VCaP (cell line): ENCODE results near the gene EPB41L5.

Experiments used
- H3K27ac ChIP-seq: fragments of 450-650 bp; 2 replicates; pipeline ENCODE4 v1.5.1; 2017
- TF ChIP-seq, protein P1 (sequence below): fragments of 450-650 bp; conservative IDR thresholded peaks from 2 replicates; pipeline ENCODE4 v1.5.1; 2017; ENCODE audit warnings: mild to moderate bottlenecking, moderate library complexity

Gene EPB41L5

DNA sequence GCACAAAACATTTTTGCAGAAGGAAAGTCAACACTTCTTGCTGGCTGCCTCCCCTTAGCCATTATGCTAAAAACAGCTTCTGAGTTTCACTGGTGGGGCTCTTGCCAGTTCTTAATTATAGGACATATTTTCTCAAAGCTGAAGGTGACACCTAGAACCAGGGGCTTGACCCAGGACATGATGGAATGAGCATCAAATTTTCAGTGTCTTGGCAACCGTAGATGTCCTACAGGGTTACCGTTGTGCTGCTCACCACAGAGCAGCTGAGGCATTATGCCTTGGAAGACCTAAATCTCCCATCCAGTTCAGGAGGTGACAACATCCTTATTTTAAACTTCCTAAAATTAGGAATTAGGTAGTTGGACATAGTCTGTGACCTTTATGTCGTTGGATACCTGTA lies 163.6 kb downstream of the EPB41L5 start:
- no peak overlapping the region for H3K27ac ChIP-seq
- TF ChIP-seq, protein P1, sequence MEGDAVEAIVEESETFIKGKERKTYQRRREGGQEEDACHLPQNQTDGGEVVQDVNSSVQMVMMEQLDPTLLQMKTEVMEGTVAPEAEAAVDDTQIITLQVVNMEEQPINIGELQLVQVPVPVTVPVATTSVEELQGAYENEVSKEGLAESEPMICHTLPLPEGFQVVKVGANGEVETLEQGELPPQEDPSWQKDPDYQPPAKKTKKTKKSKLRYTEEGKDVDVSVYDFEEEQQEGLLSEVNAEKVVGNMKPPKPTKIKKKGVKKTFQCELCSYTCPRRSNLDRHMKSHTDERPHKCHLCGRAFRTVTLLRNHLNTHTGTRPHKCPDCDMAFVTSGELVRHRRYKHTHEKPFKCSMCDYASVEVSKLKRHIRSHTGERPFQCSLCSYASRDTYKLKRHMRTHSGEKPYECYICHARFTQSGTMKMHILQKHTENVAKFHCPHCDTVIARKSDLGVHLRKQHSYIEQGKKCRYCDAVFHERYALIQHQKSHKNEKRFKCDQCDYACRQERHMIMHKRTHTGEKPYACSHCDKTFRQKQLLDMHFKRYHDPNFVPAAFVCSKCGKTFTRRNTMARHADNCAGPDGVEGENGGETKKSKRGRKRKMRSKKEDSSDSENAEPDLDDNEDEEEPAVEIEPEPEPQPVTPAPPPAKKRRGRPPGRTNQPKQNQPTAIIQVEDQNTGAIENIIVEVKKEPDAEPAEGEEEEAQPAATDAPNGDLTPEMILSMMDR = no peak

DNA sequence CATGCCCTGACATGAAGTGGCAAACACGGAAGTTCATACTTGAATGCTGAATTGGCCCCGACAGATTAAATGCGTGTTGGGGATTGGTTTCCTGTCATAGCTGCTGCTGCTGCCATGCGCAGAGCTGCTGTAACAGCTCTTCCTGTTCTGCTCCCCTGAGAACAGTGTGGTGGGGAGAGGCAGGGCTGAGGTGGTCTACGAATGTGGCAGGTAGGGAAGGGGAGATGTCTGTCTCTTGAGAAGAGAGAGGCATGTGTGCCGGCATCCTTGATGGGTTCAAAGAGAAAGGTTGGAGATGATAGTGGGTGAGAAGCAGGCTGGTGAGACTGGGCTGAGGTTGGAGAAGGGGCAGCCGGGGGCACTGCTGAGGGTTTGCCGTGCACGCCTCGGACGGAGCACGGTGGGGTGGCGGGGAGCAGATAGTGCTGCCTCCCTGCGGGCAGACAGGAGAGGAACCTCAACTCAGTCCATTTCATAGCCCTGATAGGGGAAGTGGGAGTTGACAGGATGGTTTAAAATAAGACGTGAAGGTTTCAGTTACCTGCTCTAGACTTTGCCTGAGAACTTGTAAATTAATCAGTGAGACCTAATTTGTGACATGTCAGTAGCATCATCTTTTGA lies 164.2 kb downstream of the EPB41L5 start:
- TF ChIP-seq, protein P1 = no peak
- H3K27ac ChIP-seq = no peak overlapping the region

DNA sequence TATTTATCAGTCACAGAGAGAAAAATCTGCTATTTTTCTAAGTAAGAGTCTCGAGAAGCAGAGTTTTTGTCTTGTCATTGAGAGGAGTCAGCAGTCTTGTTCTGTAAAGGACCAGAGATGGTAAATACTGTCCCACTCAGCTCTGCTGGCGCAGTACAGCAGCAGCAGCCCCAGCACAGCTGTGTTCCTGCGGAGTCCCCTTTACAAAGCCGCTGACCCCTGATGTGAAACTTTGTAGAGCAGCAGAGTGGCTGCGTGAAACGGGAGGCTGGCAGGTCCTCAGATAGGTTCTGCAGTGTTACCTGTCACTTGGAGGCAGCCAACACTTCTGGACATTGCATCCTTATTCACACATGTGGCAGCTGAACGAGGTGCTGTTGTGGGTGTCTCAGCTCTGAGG lies 165.1 kb downstream of the EPB41L5 start:
- no peak overlapping the region for H3K27ac ChIP-seq
- TF ChIP-seq, protein P1 = no peak

DNA sequence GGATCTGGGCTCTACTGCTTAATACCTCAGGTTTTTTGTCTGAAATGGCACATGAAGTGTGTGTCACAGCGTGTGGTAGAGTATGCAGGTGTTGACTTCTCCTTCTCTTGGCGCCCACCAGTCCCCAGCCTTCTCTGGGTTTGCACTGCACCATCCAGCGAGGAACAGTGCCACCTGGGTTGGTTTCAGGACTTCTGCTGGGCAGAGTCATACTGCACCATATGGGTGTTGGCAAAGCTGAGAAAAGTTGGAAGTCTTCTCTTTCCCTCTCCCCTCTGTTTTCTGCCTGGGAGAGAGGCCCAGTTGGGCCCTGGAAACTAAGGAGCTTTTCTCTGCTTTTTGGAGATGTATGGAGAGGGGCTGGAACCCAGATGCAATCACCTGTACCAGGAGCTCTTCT lies 166.5 kb downstream of the EPB41L5 start:
- H3K27ac ChIP-seq = 0 out of 2 replicates have a peak overlapping the region, but pooled peaks have one; percentile 11
- TF ChIP-seq, protein P1 = no peak

DNA sequence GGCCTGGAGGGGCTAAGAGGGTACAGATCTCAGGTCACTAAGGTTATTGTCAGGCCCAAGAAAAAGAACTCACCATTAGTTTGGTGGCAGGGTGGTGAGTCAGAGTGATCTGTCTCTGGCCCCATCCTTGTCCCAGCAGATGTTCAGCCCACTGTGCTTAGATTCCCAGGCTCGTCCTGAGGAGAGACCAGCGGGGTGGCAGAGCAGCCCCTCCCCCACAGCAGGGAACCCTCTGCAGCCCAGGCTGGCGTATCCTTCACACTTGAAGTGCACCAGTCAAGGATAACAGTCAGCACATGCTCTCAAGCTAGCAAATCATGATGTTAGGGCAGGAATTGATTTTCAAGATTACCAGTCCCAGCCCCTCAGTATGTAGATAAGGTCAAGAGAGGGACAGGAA lies 167.2 kb downstream of the EPB41L5 start:
- H3K27ac ChIP-seq = no peak overlapping the region
- TF ChIP-seq, protein P1 = no peak

DNA sequence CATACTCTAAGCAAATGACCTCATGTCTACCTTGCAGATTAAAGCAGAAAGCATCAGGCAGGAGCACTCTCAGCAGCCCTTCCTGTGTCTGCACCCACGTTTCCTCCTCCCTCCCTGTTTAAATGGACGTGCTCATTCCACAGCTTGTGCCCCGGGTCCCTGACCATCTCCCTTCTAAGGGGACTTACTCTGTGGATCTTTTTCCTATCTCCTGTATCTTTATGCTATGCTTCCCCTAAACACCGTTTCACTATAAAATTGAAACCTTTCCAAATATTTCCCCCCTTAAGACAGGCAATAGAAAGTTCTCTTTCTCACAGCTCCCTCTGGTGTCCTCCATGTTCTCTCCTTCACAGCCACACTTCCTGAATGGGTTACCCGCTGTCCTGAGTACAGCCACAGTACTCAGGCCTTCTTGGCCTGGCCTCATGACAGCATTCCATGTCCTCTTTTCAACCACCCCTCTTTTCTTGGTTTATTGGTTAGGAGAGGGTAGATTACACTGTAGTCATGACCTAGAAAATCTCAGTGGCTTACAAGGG lies 169.2 kb downstream of the EPB41L5 start:
- TF ChIP-seq, protein P1 = no peak
- no peak overlapping the region for H3K27ac ChIP-seq

DNA sequence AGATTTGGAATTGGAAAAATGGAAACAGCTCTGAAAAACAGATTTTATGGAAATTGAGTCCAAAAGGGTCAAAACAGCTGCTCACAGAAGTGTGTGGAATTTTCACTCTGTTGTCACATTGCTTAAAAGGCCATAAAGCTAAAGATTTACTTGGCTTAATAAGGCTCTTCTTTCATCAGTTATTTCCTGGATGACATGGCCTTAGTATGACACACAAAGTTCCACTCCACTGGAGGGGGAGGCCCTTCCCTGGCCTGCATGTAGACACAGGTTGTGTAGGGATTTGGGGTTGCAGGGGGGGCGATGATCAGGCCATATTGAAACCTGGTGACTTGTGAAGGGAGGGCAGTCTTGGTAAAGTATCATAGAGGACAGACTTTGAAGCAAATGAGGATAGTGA lies 176.3 kb downstream of the EPB41L5 start:
- no peak overlapping the region for H3K27ac ChIP-seq

More for the DNA sequence above, 176.3 kb downstream of the EPB41L5 start:
- TF ChIP-seq, protein P1 = no peak
